ENCODE results near the gene NOL9. TPM values are rescaled to one million over a fixed set of nuclear protein-coding genes. Genes with fewer than 3 reads are reported as not detected.
"Not testable (repeated sequence)": the region's sequence is repeated elsewhere in the genome, so short reads cannot be mapped to it uniquely, and the experiment has no call there.

Gene NOL9
- total RNA-seq, 2 donors from 2014 or later = 15.3 to 38.9 TPM

GRCh38 chr1:6570100-6570499 is 15.8 kb upstream of the NOL9 start:
- Histone ChIP-seq H3K4me1 (ENCODE audit: control insufficient read depth in 1 of 2, low read depth in 2 of 2) (no peaks in the 10 kb centered on the region), H3K36me3 (no peaks in the 10 kb centered on the region), H3K27me3 (replicated peaks; ENCODE audit: insufficient read depth) (no peaks in the 10 kb centered on the region), H3K9me3 (no peaks in the 10 kb centered on the region), H3K4me3 (no peak overlapping the region), H3K27ac (no peak overlapping the region)
- no peak for TF ChIP-seq CTCF (IDR thresholded peaks at IDR 0.05)
- ATAC-seq (ENCODE audit: insufficient number of reproducible peaks, low FRiP score, low read depth) = no peak
- no peak for DNase-seq (ENCODE audit: low spot score)

- DNase-seq (ENCODE audit: low spot score) (no peak), ATAC-seq (ENCODE audit: insufficient number of reproducible peaks, low FRiP score, low read depth) (no peak)
- Histone ChIP-seq H3K27me3 (replicated peaks; ENCODE audit: insufficient read depth) (no peaks in the 10 kb centered on the region), H3K4me3 (no peak overlapping the region), H3K27ac (no peak overlapping the region), H3K36me3 (no peaks in the 10 kb centered on the region), H3K4me1 (ENCODE audit: control insufficient read depth in 1 of 2, low read depth in 2 of 2) (no peaks in the 10 kb centered on the region), H3K9me3 (no peaks in the 10 kb centered on the region)
- TF ChIP-seq CTCF (IDR thresholded peaks at IDR 0.05) = no peak
Measured at GRCh38 chr1:6569033-6569432, 14.7 kb upstream of the NOL9 start.

- no peak overlapping the region for H3K4me3 ChIP-seq
- no peak for DNase-seq (ENCODE audit: low spot score)
- no peaks in the 10 kb centered on the region for H3K27me3 ChIP-seq (replicated peaks; ENCODE audit: insufficient read depth)
- H3K36me3 ChIP-seq = no peaks in the 10 kb centered on the region
- TF ChIP-seq CTCF (IDR thresholded peaks at IDR 0.05) = no peak
- no peak for ATAC-seq (ENCODE audit: insufficient number of reproducible peaks, low FRiP score, low read depth)
- H3K27ac ChIP-seq = no peak overlapping the region
- no peaks in the 10 kb centered on the region for H3K9me3 ChIP-seq
- H3K4me1 ChIP-seq (ENCODE audit: control insufficient read depth in 1 of 2, low read depth in 2 of 2) = peaks cover 0 to 3% of the 10 kb centered on the region in 2 donors
Measured at GRCh38 chr1:6560267-6560666, 6.0 kb upstream of the NOL9 start.

- not testable (repeated sequence) for H3K36me3 ChIP-seq; H3K27me3 ChIP-seq (replicated peaks; ENCODE audit: insufficient read depth); H3K27ac ChIP-seq; DNase-seq (ENCODE audit: low spot score); H3K9me3 ChIP-seq; H3K4me3 ChIP-seq; ATAC-seq (ENCODE audit: insufficient number of reproducible peaks, low FRiP score, low read depth)
- H3K4me1 ChIP-seq (ENCODE audit: control insufficient read depth in 1 of 2, low read depth in 2 of 2) = peaks cover 6 to 10% of the 10 kb centered on the region in 2 donors
Measured at GRCh38 chr1:6559161-6559560, 4.8 kb upstream of the NOL9 start.

- Histone ChIP-seq H3K27ac (no peak overlapping the region), H3K4me1 (ENCODE audit: control insufficient read depth in 1 of 2, low read depth in 2 of 2) (peaks cover 15 to 23% of the 10 kb centered on the region in 2 donors), H3K4me3 (no peak overlapping the region), H3K27me3 (replicated peaks; ENCODE audit: insufficient read depth) (no peaks in the 10 kb centered on the region), H3K9me3 (no peaks in the 10 kb centered on the region), H3K36me3 (no peaks in the 10 kb centered on the region)
- TF ChIP-seq CTCF (IDR thresholded peaks at IDR 0.05) = no peak
- ATAC-seq (ENCODE audit: insufficient number of reproducible peaks, low FRiP score, low read depth) = no peak
- DNase-seq (ENCODE audit: low spot score) = no peak
Measured at GRCh38 chr1:6557597-6557996, 3.3 kb upstream of the NOL9 start.

All from thoracic aorta (tissue), 2 donors.